ENCODE data around the gene KRT10.
A peak's percentile ranks its signal among the peaks of the same experiment; 100 is the strongest.
"Not testable (repeated sequence)": the region's sequence is repeated elsewhere in the genome, so short reads cannot be mapped to it uniquely, and the experiment has no call there.

KRT10 gene

GRCh38 chr17:40832840-40833239, 10.4 kb upstream of the KRT10 start:
- DNase-seq (ENCODE audit: low read depth) = no peak

DNA sequence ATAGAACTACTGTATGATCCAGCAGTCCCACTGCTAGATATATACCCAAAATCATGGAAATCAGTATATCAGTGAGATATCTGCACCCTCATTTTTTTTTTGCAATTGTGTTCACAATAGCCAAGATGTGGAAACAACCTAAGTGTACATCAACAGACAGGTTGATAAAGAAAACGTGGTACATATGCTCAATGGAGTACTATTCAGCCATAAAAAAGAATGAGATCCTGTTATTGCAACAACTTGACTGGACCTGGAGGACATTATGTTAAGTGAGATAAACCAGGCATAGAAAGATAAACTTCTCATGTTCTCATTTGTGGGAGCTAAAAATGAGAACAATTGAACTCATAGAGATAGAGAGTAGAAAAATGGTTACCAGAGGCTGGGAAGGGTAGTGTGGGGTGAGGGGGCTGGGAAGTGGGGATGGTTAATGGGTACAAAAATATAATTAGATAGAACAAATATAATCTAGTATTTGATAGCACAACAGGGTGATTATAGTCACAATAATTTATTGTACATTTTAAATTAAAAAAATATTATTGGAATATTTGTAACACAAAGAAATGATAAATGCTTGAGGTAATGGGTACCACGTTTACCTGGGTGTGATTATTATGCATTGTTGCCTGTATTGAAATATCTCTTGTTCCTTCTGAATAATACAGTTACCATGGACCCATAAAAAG, 7.8 kb upstream of the KRT10 start:
- DNase-seq (ENCODE audit: low read depth) = no peak

GRCh38 chr17:40828454-40829044, 6.1 kb upstream of the KRT10 start:
- no peak for DNase-seq (ENCODE audit: low read depth)

- no peak for DNase-seq (ENCODE audit: low read depth)
Observed at GRCh38 chr17:40827746-40828453, 5.5 kb upstream of the KRT10 start.

GRCh38 chr17:40825599-40825998, 3.2 kb upstream of the KRT10 start:
- no peak for DNase-seq (ENCODE audit: low read depth)

DNA sequence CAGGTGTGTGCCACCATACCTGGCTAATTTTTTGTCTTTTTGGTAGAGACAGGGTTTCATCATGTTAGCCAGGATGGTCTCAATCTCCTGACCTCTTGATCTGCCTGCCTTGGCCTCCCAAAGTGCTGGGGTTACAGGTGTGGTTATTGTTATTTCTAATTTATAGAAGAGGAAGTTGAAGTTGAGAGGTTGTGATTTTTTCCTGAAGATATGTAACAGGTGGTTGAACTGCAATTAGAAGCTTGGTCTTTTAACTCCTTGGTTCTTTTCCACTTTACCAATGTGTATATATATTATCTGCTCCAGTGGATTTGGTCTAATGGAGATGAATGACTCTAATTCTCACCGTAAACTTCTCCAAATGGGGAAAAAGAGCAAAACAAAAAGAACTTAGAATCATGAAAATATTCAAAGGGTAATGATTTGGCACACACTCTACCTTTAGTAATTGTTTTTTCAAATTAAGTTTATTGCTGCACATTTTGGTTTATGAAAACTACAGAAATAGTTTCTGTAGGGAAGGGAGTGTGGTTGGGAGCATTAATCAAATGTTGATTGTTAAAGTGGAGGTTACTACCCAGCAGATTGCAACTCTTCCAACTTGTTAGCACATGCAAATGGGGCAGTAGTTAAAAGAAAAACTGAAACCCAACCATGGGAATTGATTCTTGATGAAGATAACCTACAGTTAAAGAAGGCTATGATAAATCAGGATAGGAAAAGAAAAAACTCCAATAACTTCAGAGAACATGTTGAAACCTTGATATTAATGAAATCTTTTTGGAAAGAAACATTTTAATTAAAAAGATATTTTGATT, 1.8 kb upstream of the KRT10 start:
- DNase-seq (ENCODE audit: low read depth) = no peak

DNA sequence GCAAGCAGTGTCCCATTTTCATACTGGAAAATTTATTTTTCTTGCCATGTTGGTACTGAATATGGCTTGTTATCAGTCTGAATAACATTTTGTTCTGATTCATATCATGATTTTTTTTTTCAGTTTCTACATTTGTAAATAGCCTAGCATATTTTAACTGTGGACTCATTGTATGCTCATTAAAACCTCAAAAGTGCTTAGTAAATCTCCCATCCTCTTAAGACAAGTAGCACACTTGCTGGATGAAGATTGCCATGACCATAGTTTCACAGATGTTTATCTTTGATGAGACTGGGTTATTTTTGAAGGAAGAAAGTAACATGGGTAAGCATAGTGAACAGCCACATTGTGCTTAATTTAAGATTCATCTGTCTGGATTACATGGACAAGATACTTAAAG, 878 bp downstream of the KRT10 start:
- DNase-seq (ENCODE audit: low read depth) = no peak

DNA sequence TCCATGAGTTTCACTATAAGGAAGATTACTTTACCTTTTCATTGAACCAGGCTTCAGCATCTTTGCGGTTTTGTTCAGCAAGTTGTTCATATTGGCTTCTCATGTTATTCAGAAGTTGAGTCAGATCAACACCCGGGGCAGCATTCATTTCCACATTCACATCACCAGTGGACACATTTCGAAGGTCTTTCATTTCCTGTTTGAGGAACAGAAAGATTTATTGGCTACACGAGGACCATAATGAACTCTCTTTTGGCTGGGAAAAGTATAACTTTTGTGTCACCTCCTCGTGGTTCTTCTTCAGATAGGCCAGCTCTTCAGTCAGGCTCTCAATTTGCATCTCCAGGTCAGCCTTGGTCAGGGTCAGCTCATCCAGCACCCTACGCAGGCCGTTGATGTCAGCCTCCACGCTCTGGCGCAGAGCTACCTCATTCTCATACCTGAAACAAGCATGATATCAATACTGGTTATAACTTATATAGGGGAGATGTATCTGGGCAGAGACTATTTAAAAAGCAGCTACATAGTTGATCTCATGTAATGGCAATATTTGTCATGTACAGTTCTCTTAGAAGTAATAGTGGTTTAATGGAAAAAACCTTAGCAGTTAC, 2.1 kb downstream of the KRT10 start:
- DNase-seq (ENCODE audit: low read depth) = no peak

DNA sequence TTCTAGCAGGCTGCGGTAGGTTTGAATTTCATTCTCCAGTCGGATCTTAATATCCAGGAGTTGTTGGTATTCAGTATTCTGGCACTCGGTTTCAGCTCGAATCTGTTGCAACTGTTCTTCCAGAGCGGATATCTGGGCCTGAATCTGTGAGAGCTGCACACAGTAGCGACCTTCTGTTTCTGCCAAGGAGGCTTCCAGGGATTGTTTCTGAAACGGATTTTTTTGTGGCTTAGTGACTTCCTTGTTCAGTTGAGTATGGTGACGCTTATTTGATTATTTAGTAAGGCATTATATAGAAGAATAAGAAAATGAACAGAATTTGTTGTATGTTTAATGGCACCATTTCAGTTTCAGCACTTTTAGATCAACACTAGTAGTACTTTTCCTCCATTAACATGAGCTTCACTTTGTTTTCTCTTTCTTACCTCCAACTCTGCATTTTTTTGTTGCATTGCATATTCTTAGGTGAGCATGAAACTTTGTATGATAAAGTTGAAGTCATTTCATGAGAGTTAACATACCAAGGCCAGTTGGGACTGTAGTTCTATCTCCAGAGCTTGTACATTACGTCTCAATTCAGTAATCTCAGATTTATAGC, 2.8 kb downstream of the KRT10 start:
- no peak for DNase-seq (ENCODE audit: low read depth)

DNA sequence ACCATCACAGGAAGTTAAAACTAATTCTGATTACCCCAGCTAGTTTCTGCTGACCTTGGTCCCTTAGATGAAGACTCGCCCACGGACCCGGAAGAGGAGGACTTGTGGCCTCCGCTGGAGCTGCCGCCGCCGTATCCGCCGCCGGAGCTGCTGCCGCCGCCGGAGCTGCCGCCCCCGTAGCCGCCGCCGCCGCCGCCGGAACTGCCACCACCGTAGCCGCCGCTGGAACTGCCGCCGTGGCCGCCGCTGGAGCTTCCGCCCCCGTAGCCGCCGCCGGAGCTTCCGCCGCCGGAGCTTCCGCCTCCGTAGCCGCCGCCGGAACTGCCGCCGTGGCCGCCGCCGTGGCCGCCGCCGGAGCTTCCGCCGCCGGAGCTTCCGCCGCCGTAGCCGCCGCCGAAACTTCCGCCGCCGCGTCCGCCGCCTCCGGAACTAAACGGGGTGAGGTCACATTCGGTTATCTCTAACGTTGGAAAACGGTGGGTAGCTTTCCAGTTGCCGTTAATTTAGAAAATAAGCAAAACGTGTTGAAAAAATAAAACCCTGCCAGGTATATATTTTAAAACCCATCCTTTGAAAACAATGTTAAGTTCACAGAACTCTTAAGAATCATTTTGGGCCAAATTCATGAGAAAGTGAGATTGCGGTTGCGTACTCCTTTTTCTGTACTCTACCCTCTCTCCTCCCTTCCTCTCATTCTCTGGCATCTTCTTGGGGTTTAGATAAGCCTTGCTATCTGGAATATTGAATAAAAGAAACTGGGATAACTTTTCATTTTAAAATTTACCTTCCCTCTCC, 3.5 kb downstream of the KRT10 start:
- peak; percentile 85 for DNase-seq (ENCODE audit: low read depth)

- no peak for DNase-seq (ENCODE audit: low read depth)
Observed at GRCh38 chr17:40818343-40818732, 4.1 kb downstream of the KRT10 start.

GRCh38 chr17:40817103-40817682, 5.2 kb downstream of the KRT10 start:
- DNase-seq (ENCODE audit: low read depth) = no peak

DNA sequence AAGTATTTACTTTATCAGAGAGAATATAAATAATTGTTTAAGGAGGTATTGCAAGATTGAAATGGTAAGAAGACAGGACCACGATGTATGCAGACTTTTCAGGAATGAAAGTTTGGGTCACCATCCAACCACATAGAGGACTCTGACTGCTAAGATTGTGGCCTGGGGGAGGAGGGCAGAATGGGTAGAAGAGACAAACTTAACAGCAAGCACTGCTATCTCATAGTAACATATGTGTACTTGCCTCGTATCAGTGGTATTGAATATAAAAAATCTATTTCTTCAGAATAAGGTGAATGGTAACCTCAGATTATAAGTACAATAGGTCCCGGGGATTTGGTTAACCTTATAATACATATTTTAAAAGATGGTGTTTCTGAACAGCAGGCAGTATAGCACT, 5.8 kb downstream of the KRT10 start:
- no peak for DNase-seq (ENCODE audit: low read depth)

GRCh38 chr17:40815381-40815780, 7.0 kb downstream of the KRT10 start:
- DNase-seq (ENCODE audit: low read depth) = no peak

- not testable (repeated sequence) for DNase-seq (ENCODE audit: low read depth)
Observed at GRCh38 chr17:40814657-40815056, 7.8 kb downstream of the KRT10 start.

- no peak for DNase-seq (ENCODE audit: low read depth)
Observed at GRCh38 chr17:40813804-40814203, 8.6 kb downstream of the KRT10 start.

DNA sequence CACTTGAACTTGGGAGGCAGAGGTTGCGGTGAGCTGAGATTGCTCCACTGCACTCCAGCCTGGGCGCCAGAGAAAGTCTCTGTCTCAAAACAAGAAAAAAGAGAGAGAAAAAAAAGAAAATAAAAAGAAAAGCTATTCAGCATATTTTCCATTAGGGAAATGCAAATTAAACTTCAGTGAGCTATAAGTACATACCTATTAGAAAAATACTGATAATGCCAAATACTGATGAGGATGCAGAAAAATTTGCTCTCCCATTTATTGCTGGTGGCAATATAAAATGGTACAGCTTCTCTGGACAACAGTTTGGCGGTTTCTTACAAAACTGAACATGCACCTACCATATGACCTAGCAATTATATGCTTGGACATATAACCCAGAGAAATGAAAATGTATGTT, 9.8 kb downstream of the KRT10 start:
- DNase-seq (ENCODE audit: low read depth) = no peak

- no peak for DNase-seq (ENCODE audit: low read depth)
Observed at GRCh38 chr17:40810494-40810893, 11.9 kb downstream of the KRT10 start.

DNA sequence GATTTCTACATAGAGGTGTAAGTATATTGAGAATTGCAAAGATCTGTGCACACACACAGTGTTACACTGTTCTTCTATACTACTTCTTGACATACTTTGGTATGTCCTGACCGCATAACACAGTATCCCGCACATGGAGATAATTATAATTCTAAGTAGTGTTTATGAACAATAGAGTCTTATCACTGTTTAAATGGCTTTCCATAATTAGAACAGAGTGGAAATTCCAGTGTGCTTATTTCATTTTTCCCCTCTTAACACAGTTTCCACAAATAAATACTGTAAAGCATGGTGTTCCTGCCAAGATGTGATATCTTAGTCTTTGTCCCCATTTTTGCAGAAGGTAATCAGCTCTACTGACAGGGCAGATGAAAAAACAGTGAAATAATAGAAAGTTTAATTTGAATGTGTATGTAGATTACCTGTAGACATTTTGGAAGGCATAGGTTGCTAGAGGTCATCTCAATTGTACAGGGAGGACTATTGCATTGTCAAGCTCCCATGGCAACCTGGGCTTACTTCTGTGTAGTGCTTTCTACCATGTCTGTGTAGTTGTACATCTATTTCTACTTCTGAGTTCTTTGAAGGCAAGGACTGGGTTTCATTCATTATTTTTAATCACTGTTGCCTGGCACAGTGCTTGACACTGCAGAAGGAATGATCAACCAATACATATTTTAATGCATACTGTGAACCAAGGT, 12.5 kb downstream of the KRT10 start:
- no peak for DNase-seq (ENCODE audit: low read depth)

- DNase-seq (ENCODE audit: low read depth) = no peak
Observed at GRCh38 chr17:40806131-40806530, 16.3 kb downstream of the KRT10 start.

All from activated T-cell treated with anti-CD3 and anti-CD28 coated beads for 48 hours (primary cell).